ENCODE data around the gene STIL. TPM values are rescaled to one million over a fixed set of nuclear protein-coding genes. Genes with fewer than 3 reads are reported as not detected.
A peak's percentile ranks its signal among the peaks of the same experiment; 100 is the strongest.

STIL gene
- total and polyA plus RNA-seq, 12 donors: 0.22 to 2.1 (median 0.62) TPM

- peaks cover 32 to 100% (median 89%) of the 10 kb centered on the region in 7 donors for H3K27me3 ChIP-seq
- H3K4me3 ChIP-seq: peak overlapping the region; percentile 38 to 72 (median 58)
- WGBS, 2 donors: 2 to 7% methylated on average over 42 to 44 of the region's 44 CpGs
- intact Hi-C loops (cut with DNase I): no loop called here
- H3K9me3 ChIP-seq: no peaks in the 10 kb centered on the region
- peaks cover 6 to 62% (median 37%) of the 10 kb centered on the region in 9 donors for H3K4me1 ChIP-seq
- peak in 4 of 8 donors; percentile 1 to 7 (median 6) for ATAC-seq
- peak overlapping the region; percentile 70 to 95 (median 89) for H3K27ac ChIP-seq
- H3K36me3 ChIP-seq: no peaks in the 10 kb centered on the region
- TF ChIP-seq CTCF (IDR thresholded peaks at IDR 0.05): no peak
- peak; percentile 27 to 36 for DNase-seq
Observed at GRCh38 chr1:47230692-47231300, 83.2 kb downstream of the STIL start.

GRCh38 chr1:47229886-47230691 lies 83.9 kb downstream of the STIL start:
- no peak for TF ChIP-seq CTCF (IDR thresholded peaks at IDR 0.05)
- WGBS, 2 donors: 8% methylated on average over 23 of the region's 23 CpGs
- Histone ChIP-seq H3K4me1 (peaks cover 5 to 60% (median 41%) of the 10 kb centered on the region in 9 donors), H3K9me3 (no peaks in the 10 kb centered on the region), H3K27ac (peak overlapping the region; percentile 70 to 95 (median 89)), H3K36me3 (no peaks in the 10 kb centered on the region), H3K4me3 (peak overlapping the region; percentile 38 to 72 (median 58)), H3K27me3 (peaks cover 38 to 100% (median 96%) of the 10 kb centered on the region in 7 donors)
- ATAC-seq: no peak
- no peak for DNase-seq
- intact Hi-C loops (cut with DNase I): no loop called here

- 13 to 16% methylated on average over 35 of the region's 35 CpGs for WGBS, 2 donors
- peak overlapping the region; percentile 21 to 72 (median 54) for H3K4me3 ChIP-seq
- peak overlapping the region; percentile 70 to 95 (median 89) for H3K27ac ChIP-seq
- no peaks in the 10 kb centered on the region for H3K36me3 ChIP-seq
- ATAC-seq (peak in 5 of 8 donors; percentile 4 to 16 (median 5)), DNase-seq (no peak)
- no peaks in the 10 kb centered on the region for H3K9me3 ChIP-seq
- H3K4me1 ChIP-seq: peaks cover 7 to 60% (median 42%) of the 10 kb centered on the region in 9 donors
- intact Hi-C loops (cut with DNase I): no loop called here
- peaks cover 34 to 100% (median 98%) of the 10 kb centered on the region in 7 donors for H3K27me3 ChIP-seq
- no peak for TF ChIP-seq CTCF (IDR thresholded peaks at IDR 0.05)
Observed at GRCh38 chr1:47229031-47229885, 84.7 kb downstream of the STIL start.

GRCh38 chr1:47228644-47229030 lies 85.3 kb downstream of the STIL start:
- peak overlapping the region in 9 of 10 donors; percentile 38 to 72 (median 59) for H3K4me3 ChIP-seq
- peak overlapping the region; percentile 70 to 95 (median 89) for H3K27ac ChIP-seq
- ATAC-seq: peak in 7 of 8 donors; percentile 44 to 82 (median 56)
- no peaks in the 10 kb centered on the region for H3K36me3 ChIP-seq
- intact Hi-C loops (cut with DNase I): no loop called here
- peak; percentile 25 to 45 for DNase-seq
- WGBS, 2 donors: 36 to 44% methylated on average over 12 of the region's 12 CpGs
- no peaks in the 10 kb centered on the region for H3K9me3 ChIP-seq
- peaks cover 7 to 60% (median 42%) of the 10 kb centered on the region in 9 donors for H3K4me1 ChIP-seq
- TF ChIP-seq CTCF (IDR thresholded peaks at IDR 0.05): no peak
- peaks cover 31 to 100% (median 97%) of the 10 kb centered on the region in 7 donors for H3K27me3 ChIP-seq
